ENCODE measurements around the gene LRRC30.

Gene LRRC30

DNA sequence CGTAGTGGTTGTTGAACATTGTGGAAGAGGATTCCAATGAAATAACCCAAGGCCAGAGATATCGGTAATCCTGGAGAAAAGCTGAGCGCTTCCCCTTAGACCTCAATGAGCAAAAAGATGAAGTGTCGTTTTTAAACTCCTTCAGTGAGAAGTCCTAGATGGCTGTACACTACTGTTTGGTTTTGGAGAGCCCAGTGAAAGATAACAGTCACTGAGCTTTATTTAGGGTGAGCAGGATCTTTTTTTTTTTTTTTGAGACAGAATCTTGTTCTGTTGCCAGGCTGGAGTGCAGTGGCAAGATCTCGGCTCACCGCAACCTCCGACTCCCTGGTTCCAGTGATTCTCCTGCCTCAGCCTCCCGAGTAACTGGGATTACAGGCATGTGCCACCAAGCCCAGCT is 24.2 kb downstream of the LRRC30 start:
- no peak overlapping the region for H3K4me3 ChIP-seq (replicated peaks; ENCODE audit: low read depth, low read length)

DNA sequence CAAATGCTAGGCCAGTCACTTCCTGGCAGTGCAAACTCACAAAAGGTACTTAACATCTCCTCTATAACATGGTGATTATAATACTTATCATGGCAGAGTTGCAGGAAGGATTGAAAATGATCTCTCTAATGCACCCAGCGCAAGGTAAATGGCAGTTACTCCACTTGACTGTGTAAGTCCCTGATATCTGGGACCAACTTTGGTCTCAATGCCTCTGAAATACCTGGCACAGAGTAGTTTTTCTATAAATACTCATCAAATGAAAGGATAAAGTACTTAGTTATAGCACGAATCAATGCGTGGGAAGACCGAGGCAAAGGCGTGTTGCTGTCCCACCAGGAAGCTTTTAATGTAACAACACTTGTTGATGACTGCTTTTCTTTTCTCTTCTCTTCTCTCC is 24.8 kb downstream of the LRRC30 start:
- H3K4me3 ChIP-seq (replicated peaks; ENCODE audit: low read depth, low read length): no peak overlapping the region
- TF ChIP-seq, protein P1, sequence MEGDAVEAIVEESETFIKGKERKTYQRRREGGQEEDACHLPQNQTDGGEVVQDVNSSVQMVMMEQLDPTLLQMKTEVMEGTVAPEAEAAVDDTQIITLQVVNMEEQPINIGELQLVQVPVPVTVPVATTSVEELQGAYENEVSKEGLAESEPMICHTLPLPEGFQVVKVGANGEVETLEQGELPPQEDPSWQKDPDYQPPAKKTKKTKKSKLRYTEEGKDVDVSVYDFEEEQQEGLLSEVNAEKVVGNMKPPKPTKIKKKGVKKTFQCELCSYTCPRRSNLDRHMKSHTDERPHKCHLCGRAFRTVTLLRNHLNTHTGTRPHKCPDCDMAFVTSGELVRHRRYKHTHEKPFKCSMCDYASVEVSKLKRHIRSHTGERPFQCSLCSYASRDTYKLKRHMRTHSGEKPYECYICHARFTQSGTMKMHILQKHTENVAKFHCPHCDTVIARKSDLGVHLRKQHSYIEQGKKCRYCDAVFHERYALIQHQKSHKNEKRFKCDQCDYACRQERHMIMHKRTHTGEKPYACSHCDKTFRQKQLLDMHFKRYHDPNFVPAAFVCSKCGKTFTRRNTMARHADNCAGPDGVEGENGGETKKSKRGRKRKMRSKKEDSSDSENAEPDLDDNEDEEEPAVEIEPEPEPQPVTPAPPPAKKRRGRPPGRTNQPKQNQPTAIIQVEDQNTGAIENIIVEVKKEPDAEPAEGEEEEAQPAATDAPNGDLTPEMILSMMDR (IDR thresholded peaks at IDR 0.05; ENCODE audit: low read depth, low read length, missing control alignments): no peak
- DNase-seq (ENCODE audit: extremely low read depth, low read depth): no peak

More for the DNA sequence above, 24.2 kb downstream of the LRRC30 start:
- DNase-seq (ENCODE audit: extremely low read depth, low read depth): no peak
- TF ChIP-seq, protein P1 (IDR thresholded peaks at IDR 0.05; ENCODE audit: low read depth, low read length, missing control alignments): no peak

DNA sequence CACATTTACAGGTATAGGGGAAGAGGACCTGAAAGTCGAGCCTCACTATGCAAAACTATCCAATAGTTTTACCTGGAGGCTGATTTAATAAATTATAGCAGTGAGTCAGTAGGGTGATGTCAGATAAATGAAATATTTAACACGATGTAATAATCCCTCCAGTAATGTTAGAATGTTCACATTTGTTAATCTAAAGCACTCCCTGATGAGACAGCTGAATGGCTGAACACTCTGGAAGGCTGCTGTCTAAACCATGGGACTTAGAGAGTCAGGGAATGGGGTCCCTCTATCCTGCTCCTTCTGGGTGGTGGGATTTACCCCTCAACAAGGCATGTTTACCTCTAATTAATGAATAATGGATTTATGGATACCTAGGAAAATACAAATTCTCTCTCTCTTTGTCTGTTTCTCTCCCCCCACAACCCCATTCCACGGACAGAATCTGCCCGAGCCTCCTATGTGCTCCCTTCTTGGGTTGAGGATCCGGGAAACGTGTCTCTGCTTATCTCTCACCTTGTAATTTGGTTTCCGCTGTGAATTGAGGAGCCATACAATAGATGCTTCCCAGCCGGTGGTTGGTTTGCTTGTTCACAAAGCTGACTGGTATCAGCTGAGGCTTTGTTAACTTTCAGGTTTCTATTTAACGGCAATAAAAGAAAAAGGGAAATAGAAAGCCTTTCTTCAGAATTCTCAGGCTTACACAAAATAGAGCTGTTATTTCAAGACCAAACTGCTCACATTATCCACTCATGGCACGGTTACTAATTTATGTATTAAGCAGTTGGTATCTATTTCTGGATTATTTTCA is 25.9 kb downstream of the LRRC30 start:
- TF ChIP-seq, protein P1 (IDR thresholded peaks at IDR 0.05; ENCODE audit: low read depth, low read length, missing control alignments): no peak
- H3K4me3 ChIP-seq (replicated peaks; ENCODE audit: low read depth, low read length): no peak overlapping the region
- DNase-seq (ENCODE audit: extremely low read depth, low read depth): no peak

DNA sequence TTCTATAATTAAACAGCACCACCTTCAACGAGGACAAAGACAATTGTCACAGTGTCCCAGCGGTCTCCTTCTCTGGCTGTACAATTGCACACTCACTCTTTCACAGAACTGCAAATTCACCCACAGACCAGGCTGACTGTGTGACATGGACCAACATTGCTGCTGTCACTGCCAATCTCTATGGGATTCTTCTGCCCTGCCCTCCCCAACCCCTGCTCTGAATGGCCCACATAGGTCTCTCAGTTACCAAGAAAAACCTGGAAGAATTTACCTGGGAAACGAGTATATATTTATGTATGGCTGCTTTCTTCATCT is 26.5 kb downstream of the LRRC30 start:
- no peak for DNase-seq (ENCODE audit: extremely low read depth, low read depth)
- TF ChIP-seq, protein P1 (IDR thresholded peaks at IDR 0.05; ENCODE audit: low read depth, low read length, missing control alignments): no peak
- H3K4me3 ChIP-seq (replicated peaks; ENCODE audit: low read depth, low read length): no peak overlapping the region

DNA sequence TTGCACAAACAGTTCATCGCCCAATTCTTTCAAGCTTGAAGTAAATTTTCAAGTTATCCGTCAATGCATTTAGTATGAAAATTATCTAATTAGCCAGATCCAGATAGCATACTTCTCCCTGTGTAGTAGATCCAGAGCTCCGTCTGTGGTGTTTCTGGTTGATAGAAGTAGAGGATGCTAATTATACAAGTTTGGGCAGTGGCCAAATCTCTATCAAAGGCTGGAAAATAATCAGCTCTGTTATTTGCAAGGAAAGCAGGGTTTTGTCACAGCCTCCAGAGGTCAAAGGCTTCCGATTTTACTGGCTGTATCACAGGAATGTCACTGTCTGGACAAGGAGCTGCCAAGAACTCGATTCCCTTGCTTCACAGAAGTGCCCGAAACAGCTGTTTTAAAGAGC is 28.6 kb downstream of the LRRC30 start:
- TF ChIP-seq, protein P1 (IDR thresholded peaks at IDR 0.05; ENCODE audit: low read depth, low read length, missing control alignments): no peak
- no peak for DNase-seq (ENCODE audit: extremely low read depth, low read depth)
- no peak overlapping the region for H3K4me3 ChIP-seq (replicated peaks; ENCODE audit: low read depth, low read length)

DNA sequence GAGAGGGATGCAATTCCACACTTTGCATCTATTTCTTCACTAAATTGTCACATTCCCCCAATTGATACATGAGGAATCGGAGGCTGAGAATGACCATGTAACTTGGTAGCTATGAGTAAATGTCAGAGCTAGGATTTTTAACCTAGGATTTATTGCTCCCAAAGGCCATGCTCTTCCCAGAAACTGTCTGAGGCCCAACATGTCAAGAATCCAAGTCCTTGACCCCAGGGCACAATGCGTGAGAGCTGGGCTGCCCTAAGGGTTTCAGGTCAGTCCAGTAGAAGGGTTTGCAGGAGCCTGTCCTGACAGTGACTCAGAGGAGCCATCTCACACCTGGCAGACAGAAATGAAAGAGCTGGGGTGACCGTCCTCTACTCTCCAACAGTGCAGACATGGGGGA is 30.3 kb downstream of the LRRC30 start:
- no peak for DNase-seq (ENCODE audit: extremely low read depth, low read depth)
- TF ChIP-seq, protein P1 (IDR thresholded peaks at IDR 0.05; ENCODE audit: low read depth, low read length, missing control alignments): no peak

DNA sequence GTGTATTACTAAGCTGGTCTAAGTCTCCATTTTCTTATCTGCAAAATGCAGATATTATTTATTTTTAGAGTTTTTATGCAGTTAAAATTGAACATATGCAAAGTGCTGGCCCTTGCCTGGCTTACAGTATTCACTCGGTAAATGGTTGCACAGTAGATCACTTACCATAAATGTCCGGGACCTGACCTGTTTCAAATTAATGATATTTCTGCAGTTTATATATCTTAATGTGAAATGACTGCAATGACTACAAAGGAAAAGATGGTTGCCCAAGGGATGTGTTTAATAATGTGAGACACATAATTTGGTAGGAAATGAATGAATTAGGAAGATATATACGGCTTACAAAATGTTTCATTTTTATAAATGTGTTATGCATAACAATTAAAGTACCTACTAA is 37.1 kb downstream of the LRRC30 start:
- TF ChIP-seq, protein P1 (IDR thresholded peaks at IDR 0.05; ENCODE audit: low read depth, low read length, missing control alignments): no peak
- no peak for DNase-seq (ENCODE audit: extremely low read depth, low read depth)
- no peak overlapping the region for H3K4me3 ChIP-seq (replicated peaks; ENCODE audit: low read depth, low read length)

More for the DNA sequence above, 30.3 kb downstream of the LRRC30 start:
- H3K4me3 ChIP-seq (replicated peaks; ENCODE audit: low read depth, low read length): no peak overlapping the region

All from HFF-Myc (cell line).